ENCODE data around the gene PKD1. TPM values are rescaled to one million over a fixed set of nuclear protein-coding genes. Genes with fewer than 3 reads are reported as not detected.

PKD1 gene
- total RNA-seq, 4 donors from 2014 or later = 297 to 459 (median 366) TPM

GRCh38 chr16:2064368-2064945 lies 71.2 kb downstream of the PKD1 start:
- intact Hi-C loops (cut with DNase I) = no loop called here
- peaks cover 36 to 99% (median 92%) of the 10 kb centered on the region in 4 donors for H3K36me3 ChIP-seq

GRCh38 chr16:2063861-2064260 lies 71.8 kb downstream of the PKD1 start:
- intact Hi-C loops (cut with DNase I) = no loop called here
- Histone ChIP-seq H3K4me1 (no peaks in the 10 kb centered on the region), H3K36me3 (peaks cover 36 to 98% (median 90%) of the 10 kb centered on the region in 4 donors), H3K4me3 (no peak overlapping the region), H3K9me3 (no peaks in the 10 kb centered on the region), H3K27ac (replicated peaks in 1 of 4) (no peak overlapping the region), H3K27me3 (no peaks in the 10 kb centered on the region)
- WGBS = 96% methylated on average over 9 of the region's 25 CpGs
- TF ChIP-seq POLR2AphosphoS5 (IDR thresholded peaks at IDR 0.05) (no peak), POLR2A (IDR thresholded peaks at IDR 0.05; ENCODE audit: low read depth) (no peak), EP300 (IDR thresholded peaks at IDR 0.05) (no peak)
- TF ChIP-seq, protein P1, sequence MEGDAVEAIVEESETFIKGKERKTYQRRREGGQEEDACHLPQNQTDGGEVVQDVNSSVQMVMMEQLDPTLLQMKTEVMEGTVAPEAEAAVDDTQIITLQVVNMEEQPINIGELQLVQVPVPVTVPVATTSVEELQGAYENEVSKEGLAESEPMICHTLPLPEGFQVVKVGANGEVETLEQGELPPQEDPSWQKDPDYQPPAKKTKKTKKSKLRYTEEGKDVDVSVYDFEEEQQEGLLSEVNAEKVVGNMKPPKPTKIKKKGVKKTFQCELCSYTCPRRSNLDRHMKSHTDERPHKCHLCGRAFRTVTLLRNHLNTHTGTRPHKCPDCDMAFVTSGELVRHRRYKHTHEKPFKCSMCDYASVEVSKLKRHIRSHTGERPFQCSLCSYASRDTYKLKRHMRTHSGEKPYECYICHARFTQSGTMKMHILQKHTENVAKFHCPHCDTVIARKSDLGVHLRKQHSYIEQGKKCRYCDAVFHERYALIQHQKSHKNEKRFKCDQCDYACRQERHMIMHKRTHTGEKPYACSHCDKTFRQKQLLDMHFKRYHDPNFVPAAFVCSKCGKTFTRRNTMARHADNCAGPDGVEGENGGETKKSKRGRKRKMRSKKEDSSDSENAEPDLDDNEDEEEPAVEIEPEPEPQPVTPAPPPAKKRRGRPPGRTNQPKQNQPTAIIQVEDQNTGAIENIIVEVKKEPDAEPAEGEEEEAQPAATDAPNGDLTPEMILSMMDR (IDR thresholded peaks at IDR 0.05) = no peak
- DNase-seq (ENCODE audit: extremely low spot score) = no peak

More at GRCh38 chr16:2064368-2064945, 71.2 kb downstream of the PKD1 start:
- WGBS = 96% methylated on average over 16 of the region's 16 CpGs
- no peak for DNase-seq (ENCODE audit: extremely low spot score)
- H3K4me1 ChIP-seq = no peaks in the 10 kb centered on the region
- H3K4me3 ChIP-seq = no peak overlapping the region
- no peaks in the 10 kb centered on the region for H3K9me3 ChIP-seq
- TF ChIP-seq POLR2AphosphoS5 (IDR thresholded peaks at IDR 0.05) = no peak
- TF ChIP-seq, protein P1 (IDR thresholded peaks at IDR 0.05) = no peak
- no peak overlapping the region for H3K27ac ChIP-seq (replicated peaks in 1 of 4)
- no peaks in the 10 kb centered on the region for H3K27me3 ChIP-seq

DNA sequence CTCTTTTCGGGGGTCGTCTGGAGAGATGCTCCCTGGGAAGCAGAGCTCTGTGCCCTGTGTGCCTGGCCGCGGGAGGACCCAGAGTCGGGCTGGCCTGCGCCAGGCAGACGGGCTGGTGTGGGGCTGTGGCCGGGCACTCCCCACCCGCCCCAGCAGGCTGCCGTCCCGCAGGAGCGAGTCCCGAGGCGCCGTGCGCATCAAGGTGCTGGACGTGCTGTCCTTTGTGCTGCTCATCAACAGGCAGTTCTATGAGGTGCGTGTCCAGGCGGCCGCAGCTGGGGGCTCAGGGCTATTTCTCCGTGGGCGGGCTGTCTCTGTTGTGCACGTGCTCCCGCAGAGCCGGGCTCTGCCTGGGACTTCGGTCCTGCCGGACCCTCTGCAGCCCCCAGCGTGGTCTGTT lies 72.9 kb downstream of the PKD1 start:
- DNase-seq (ENCODE audit: extremely low spot score) = no peak
- intact Hi-C loops (cut with DNase I) = no loop called here
- H3K9me3 ChIP-seq = no peaks in the 10 kb centered on the region
- no peaks in the 10 kb centered on the region for H3K27me3 ChIP-seq
- TF ChIP-seq POLR2AphosphoS5 (IDR thresholded peaks at IDR 0.05) (no peak), POLR2A (IDR thresholded peaks at IDR 0.05; ENCODE audit: low read depth) (no peak), EP300 (IDR thresholded peaks at IDR 0.05) (no peak)
- TF ChIP-seq, protein P1 (IDR thresholded peaks at IDR 0.05) = no peak
- no peak overlapping the region for H3K27ac ChIP-seq (replicated peaks in 1 of 4)
- WGBS = 93% methylated on average over 24 of the region's 28 CpGs
- no peak overlapping the region for H3K4me3 ChIP-seq
- H3K36me3 ChIP-seq = peaks cover 45 to 98% (median 89%) of the 10 kb centered on the region in 4 donors
- no peaks in the 10 kb centered on the region for H3K4me1 ChIP-seq

- no peaks in the 10 kb centered on the region for H3K27me3 ChIP-seq
- H3K4me1 ChIP-seq = no peaks in the 10 kb centered on the region
- no peak for DNase-seq (ENCODE audit: extremely low spot score)
- intact Hi-C loops (cut with DNase I) = no loop called here
- 92% methylated on average over 12 of the region's 13 CpGs for WGBS
- H3K27ac ChIP-seq (replicated peaks in 1 of 4) = no peak overlapping the region
- TF ChIP-seq, protein P1 (IDR thresholded peaks at IDR 0.05) = no peak
- TF ChIP-seq POLR2A (IDR thresholded peaks at IDR 0.05; ENCODE audit: low read depth) (no peak), POLR2AphosphoS5 (IDR thresholded peaks at IDR 0.05) (no peak), EP300 (IDR thresholded peaks at IDR 0.05) (no peak)
- H3K36me3 ChIP-seq = peaks cover 44 to 97% (median 91%) of the 10 kb centered on the region in 4 donors
- H3K9me3 ChIP-seq = no peaks in the 10 kb centered on the region
- H3K4me3 ChIP-seq = no peak overlapping the region
These were observed 74.2 kb downstream of the PKD1 start for GRCh38 chr16:2061526-2061925.

GRCh38 chr16:2061023-2061422 lies 74.7 kb downstream of the PKD1 start:
- H3K9me3 ChIP-seq = no peaks in the 10 kb centered on the region
- H3K27me3 ChIP-seq = no peaks in the 10 kb centered on the region
- no peak overlapping the region for H3K4me3 ChIP-seq
- WGBS = 79% methylated on average over 7 of the region's 18 CpGs
- H3K36me3 ChIP-seq = peaks cover 40 to 97% (median 91%) of the 10 kb centered on the region in 4 donors
- no peak for DNase-seq (ENCODE audit: extremely low spot score)
- no peak overlapping the region for H3K27ac ChIP-seq (replicated peaks in 1 of 4)
- TF ChIP-seq POLR2A (IDR thresholded peaks at IDR 0.05; ENCODE audit: low read depth) (no peak), EP300 (IDR thresholded peaks at IDR 0.05) (no peak), POLR2AphosphoS5 (IDR thresholded peaks at IDR 0.05) (no peak)
- TF ChIP-seq, protein P1 (IDR thresholded peaks at IDR 0.05) = no peak
- intact Hi-C loops (cut with DNase I) = no loop called here
- no peaks in the 10 kb centered on the region for H3K4me1 ChIP-seq
